Loucy (cell line): Measurements from ENCODE around the gene LPIN2.

Experiments
- EZH2phosphoT487 ChIP-seq: fragments of 200-600 bp; IDR thresholded peaks from 2 replicates; pipeline ENCODE4 v1.6.1; 2018; ENCODE audit warnings: antibody characterized with exemption, mild to moderate bottlenecking, moderate library complexity, borderline replicate concordance
- TF ChIP-seq, protein P1 (sequence below): fragments of 200-600 bp; sonication (generic); conservative IDR thresholded peaks from 2 replicates; pipeline ENCODE4 v1.5.1; 2014; ENCODE audit warnings: mild to moderate bottlenecking, antibody characterized with exemption, low read length

DNA sequence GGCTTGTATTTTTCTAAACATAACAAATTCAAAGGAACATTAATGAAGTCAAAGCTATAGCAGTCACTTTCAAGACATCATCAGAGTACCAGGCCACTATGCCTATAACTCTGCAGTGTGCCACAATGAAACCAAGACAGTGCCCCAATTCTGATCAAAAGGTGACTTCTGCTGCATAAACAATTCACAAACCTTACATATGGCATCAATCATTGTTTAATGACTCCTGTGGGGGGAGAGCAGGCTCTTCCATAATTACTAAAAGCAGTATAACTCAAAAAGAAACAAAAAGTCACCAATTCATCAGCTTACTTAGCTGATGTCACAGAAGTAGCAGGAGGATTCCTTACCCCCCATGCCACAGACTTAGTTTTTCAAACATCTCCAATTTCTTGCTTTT, 15.5 kb downstream of the LPIN2 start:
- TF ChIP-seq, protein P1, sequence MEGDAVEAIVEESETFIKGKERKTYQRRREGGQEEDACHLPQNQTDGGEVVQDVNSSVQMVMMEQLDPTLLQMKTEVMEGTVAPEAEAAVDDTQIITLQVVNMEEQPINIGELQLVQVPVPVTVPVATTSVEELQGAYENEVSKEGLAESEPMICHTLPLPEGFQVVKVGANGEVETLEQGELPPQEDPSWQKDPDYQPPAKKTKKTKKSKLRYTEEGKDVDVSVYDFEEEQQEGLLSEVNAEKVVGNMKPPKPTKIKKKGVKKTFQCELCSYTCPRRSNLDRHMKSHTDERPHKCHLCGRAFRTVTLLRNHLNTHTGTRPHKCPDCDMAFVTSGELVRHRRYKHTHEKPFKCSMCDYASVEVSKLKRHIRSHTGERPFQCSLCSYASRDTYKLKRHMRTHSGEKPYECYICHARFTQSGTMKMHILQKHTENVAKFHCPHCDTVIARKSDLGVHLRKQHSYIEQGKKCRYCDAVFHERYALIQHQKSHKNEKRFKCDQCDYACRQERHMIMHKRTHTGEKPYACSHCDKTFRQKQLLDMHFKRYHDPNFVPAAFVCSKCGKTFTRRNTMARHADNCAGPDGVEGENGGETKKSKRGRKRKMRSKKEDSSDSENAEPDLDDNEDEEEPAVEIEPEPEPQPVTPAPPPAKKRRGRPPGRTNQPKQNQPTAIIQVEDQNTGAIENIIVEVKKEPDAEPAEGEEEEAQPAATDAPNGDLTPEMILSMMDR: no peak
- TF ChIP-seq EZH2phosphoT487: no peak
